GM12864 (cell line): ENCODE data around the gene CEACAM19.
A peak's percentile ranks its signal among the peaks of the same experiment; 100 is the strongest.

Experiments
- DNase-seq: peaks from one replicate; pipeline ENCODE4 v3.0.0-alpha.2; 2011; ENCODE audit warnings: low read depth
- H3K4me3 ChIP-seq: 2 replicates; pipeline ENCODE4 v1.5.1; 2011; ENCODE audit warnings: mild to moderate bottlenecking, low read depth, low read length, control low read depth
- CTCF ChIP-seq: IDR thresholded peaks from 2 replicates; pipeline ENCODE4 v1.5.1; 2011; ENCODE audit warnings: low read depth, mild to moderate bottlenecking, moderate library complexity, low read length, control low read depth, inconsistent platforms; ENCODE audit errors: missing control alignments

The CEACAM19 gene

GRCh38 chr19:44646049-44646416 lies 25.2 kb upstream of the CEACAM19 start:
- no peak for DNase-seq
- no peak for TF ChIP-seq CTCF
- H3K4me3 ChIP-seq: no peak overlapping the region

- DNase-seq: no peak
- H3K4me3 ChIP-seq: no peak overlapping the region
- TF ChIP-seq CTCF: no peak
Observed at GRCh38 chr19:44647144-44647543, 24.1 kb upstream of the CEACAM19 start.

GRCh38 chr19:44648631-44649251 lies 22.5 kb upstream of the CEACAM19 start:
- DNase-seq: no peak
- TF ChIP-seq CTCF: no peak

GRCh38 chr19:44649578-44650145 lies 21.6 kb upstream of the CEACAM19 start:
- no peak for DNase-seq
- H3K4me3 ChIP-seq: no peak overlapping the region
- TF ChIP-seq CTCF: no peak

More at GRCh38 chr19:44648631-44649251, 22.5 kb upstream of the CEACAM19 start:
- no peak overlapping the region for H3K4me3 ChIP-seq

- no peak for DNase-seq
- no peak for TF ChIP-seq CTCF
- H3K4me3 ChIP-seq: no peak overlapping the region
Observed at GRCh38 chr19:44653343-44653742, 17.9 kb upstream of the CEACAM19 start.

GRCh38 chr19:44653977-44654774 lies 17.1 kb upstream of the CEACAM19 start:
- no peak overlapping the region for H3K4me3 ChIP-seq
- DNase-seq: peak; percentile 35
- TF ChIP-seq CTCF: peak; percentile 83
